ENCODE results near the gene UBXN1.

The UBXN1 gene

GRCh38 chr11:62689421-62690183 lies 10.7 kb upstream of the UBXN1 start, which contains the start of gene LRRN4CL:
TSS of gene LRRN4CL (minus strand) at chr11:62689530. CDS start at chr11:62688508, 1,022 bp downstream.
- TF ChIP-seq REST (IDR thresholded peaks at IDR 0.05; ENCODE audit: insufficient replicate concordance, low read depth) (no peak), CTCF (IDR thresholded peaks at IDR 0.05; ENCODE audit: insufficient read depth, low read length) (no peak), GABPA (IDR thresholded peaks at IDR 0.05; ENCODE audit: low read depth) (no peak), SPI1 (IDR thresholded peaks at IDR 0.05; ENCODE audit: borderline replicate concordance, low read depth) (no peak), POLR2AphosphoS5 (IDR thresholded peaks at IDR 0.05; ENCODE audit: low read depth) (no peak)
- DNase-seq (ENCODE audit: low read depth in 1 of 2, low spot score in 1 of 2) = no peak
- Histone ChIP-seq H3K27me3 (ENCODE audit: insufficient read depth, poor library complexity, severe bottlenecking) (no peaks in the 10 kb centered on the region), H3K27ac (replicated peaks) (no peak within 1 kb of the TSS), H3K4me3 (replicated peaks; ENCODE audit: insufficient read depth, low read length) (no peak within 1 kb of the TSS)

- H3K4me3 ChIP-seq (replicated peaks; ENCODE audit: insufficient read depth, low read length) = no peak overlapping the region
- DNase-seq (ENCODE audit: low read depth in 1 of 2, low spot score in 1 of 2) = no peak
- no peaks in the 10 kb centered on the region for H3K27me3 ChIP-seq (ENCODE audit: insufficient read depth, poor library complexity, severe bottlenecking)
- no peak overlapping the region for H3K27ac ChIP-seq (replicated peaks)
- TF ChIP-seq REST (IDR thresholded peaks at IDR 0.05; ENCODE audit: insufficient replicate concordance, low read depth) = no peak
Observed at GRCh38 chr11:62688491-62688890, 9.6 kb upstream of the UBXN1 start.

GRCh38 chr11:62687508-62688396 lies 8.9 kb upstream of the UBXN1 start:
- Histone ChIP-seq H3K27me3 (ENCODE audit: insufficient read depth, poor library complexity, severe bottlenecking) (no peaks in the 10 kb centered on the region), H3K27ac (replicated peaks) (no peak overlapping the region), H3K4me3 (replicated peaks; ENCODE audit: insufficient read depth, low read length) (no peak overlapping the region)
- no peak for DNase-seq (ENCODE audit: low read depth in 1 of 2, low spot score in 1 of 2)
- TF ChIP-seq POLR2AphosphoS5 (IDR thresholded peaks at IDR 0.05; ENCODE audit: low read depth) (no peak), REST (IDR thresholded peaks at IDR 0.05; ENCODE audit: insufficient replicate concordance, low read depth) (no peak), SPI1 (IDR thresholded peaks at IDR 0.05; ENCODE audit: borderline replicate concordance, low read depth) (no peak), CTCF (IDR thresholded peaks at IDR 0.05; ENCODE audit: insufficient read depth, low read length) (no peak), GABPA (IDR thresholded peaks at IDR 0.05; ENCODE audit: low read depth) (no peak)
